Upper lobe of right lung (tissue), 1 donor: Measurements from ENCODE around the gene ELN. TPM values are rescaled to one million over a fixed set of nuclear protein-coding genes. Genes with fewer than 3 reads are reported as not detected.

Experiments used
- ATAC-seq: fragments of 200-7000 bp; cut with Tn5 transposase; one replicate; pipeline ENCODE4 v1.9.1; 2020; ENCODE audit warnings: mild to moderate bottlenecking, moderate library complexity
- DNase-seq: peaks from one replicate; pipeline ENCODE4 v3.0.0-alpha.2; 2020
- H3K27ac ChIP-seq: fragments of 200-600 bp; one replicate; pipeline ENCODE4 v1.8.0; 2022
- H3K27me3 ChIP-seq: fragments of 200-600 bp; one replicate; pipeline ENCODE4 v1.8.0; 2022; ENCODE audit warnings: mild to moderate bottlenecking
- H3K36me3 ChIP-seq: fragments of 200-600 bp; one replicate; pipeline ENCODE4 v1.8.0; 2022
- H3K4me1 ChIP-seq: fragments of 200-600 bp; one replicate; pipeline ENCODE4 v1.8.0; 2022
- H3K4me3 ChIP-seq: fragments of 200-600 bp; one replicate; pipeline ENCODE4 v1.8.0; 2022; ENCODE audit warnings: mild to moderate bottlenecking
- H3K9me3 ChIP-seq: fragments of 200-600 bp; one replicate; pipeline ENCODE4 v1.8.0; 2022
- intact Hi-C: fragments of 100-400 bp; cut with DNase I; formaldehyde crosslinking; loops from one replicate; pipeline ENCODE4 v1.11.0; 2022
- total RNA-seq: library from RNA; stranded (reverse); fragmentation: NEBNext Ultra II Directional; extraction: Animal tissue kit (Norgen Biotek cat#: 25700); gene quantifications from one replicate; pipeline ENCODE4 v1.2.1, GENCODE V29; 2021
- TF ChIP-seq, protein P1 (sequence below): fragments of 200-600 bp; IDR thresholded peaks from one replicate; pipeline ENCODE4 v1.8.0; 2022; ENCODE audit warnings: antibody characterized with exemption
- donor health status: DM: no; HTN: yes; CAD: no; lungs with severe emphysema.

The ELN gene
- total RNA-seq, 1 donor from 2014 or later, result 231 TPM

GRCh38 chr7:73988197-73988596 is 39.8 kb upstream of the ELN start:
- ATAC-seq (no peak), DNase-seq (no peak)
- Histone ChIP-seq H3K4me3 (no peak overlapping the region), H3K4me1 (peaks cover 21% of the 10 kb centered on the region), H3K27me3 (no peaks in the 10 kb centered on the region), H3K36me3 (no peaks in the 10 kb centered on the region), H3K27ac (no peak overlapping the region), H3K9me3 (no peaks in the 10 kb centered on the region)
- intact Hi-C loops, result no loop called here
- TF ChIP-seq, protein P1, sequence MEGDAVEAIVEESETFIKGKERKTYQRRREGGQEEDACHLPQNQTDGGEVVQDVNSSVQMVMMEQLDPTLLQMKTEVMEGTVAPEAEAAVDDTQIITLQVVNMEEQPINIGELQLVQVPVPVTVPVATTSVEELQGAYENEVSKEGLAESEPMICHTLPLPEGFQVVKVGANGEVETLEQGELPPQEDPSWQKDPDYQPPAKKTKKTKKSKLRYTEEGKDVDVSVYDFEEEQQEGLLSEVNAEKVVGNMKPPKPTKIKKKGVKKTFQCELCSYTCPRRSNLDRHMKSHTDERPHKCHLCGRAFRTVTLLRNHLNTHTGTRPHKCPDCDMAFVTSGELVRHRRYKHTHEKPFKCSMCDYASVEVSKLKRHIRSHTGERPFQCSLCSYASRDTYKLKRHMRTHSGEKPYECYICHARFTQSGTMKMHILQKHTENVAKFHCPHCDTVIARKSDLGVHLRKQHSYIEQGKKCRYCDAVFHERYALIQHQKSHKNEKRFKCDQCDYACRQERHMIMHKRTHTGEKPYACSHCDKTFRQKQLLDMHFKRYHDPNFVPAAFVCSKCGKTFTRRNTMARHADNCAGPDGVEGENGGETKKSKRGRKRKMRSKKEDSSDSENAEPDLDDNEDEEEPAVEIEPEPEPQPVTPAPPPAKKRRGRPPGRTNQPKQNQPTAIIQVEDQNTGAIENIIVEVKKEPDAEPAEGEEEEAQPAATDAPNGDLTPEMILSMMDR, result no peak

DNA sequence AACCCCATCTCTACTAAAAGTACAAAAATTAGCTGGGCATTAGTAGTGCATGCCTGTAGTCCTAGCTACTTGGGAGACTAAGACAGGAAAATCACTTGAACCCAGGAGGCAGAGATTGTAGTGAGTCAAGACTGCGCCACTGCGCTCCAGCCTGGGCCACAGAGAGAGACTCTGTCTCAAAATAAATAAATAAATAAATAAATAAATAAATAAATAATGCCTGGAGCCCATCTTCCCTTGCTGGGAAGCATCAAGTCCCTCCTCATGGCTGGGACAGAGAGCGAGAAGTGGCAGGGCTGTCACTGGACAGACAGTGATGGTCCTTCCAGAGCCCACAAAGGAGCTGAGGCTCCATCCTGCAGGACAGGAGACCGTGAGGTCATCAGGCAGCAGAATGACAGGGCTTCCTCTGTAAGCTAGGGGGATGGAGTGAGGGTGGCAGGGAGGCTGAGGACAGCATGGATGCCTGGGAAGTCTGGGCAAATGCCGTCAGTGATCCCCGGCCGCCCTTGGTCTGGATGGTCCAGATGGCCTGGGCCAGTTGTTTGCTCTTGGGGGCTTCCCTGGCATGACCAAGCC is 36.4 kb upstream of the ELN start:
- no peak for ATAC-seq
- TF ChIP-seq, protein P1, result no peak

DNA sequence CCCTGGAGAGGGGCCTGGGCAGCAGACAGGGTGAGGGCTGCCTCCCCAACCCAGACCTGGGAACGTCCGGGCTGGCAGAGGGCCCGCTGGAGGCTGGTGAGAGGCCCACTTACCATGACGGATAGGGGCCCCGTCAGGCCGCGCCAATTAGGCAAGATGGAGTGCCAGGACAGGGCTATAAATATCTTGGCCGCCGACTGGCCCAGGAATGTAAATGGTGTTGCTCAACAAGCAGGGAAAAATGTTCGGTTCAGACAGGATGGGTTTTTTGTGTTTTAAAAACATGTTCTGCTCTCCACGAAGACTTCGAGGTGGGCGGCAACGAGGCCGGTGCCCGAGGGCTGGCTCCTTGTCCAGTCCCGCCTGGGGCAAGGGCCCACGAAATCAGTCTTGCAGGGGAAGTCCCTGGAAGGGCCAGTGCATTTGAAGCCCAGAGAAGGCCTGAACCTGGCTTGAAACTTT is 35.8 kb upstream of the ELN start:
- no peaks in the 10 kb centered on the region for H3K9me3 ChIP-seq
- intact Hi-C loops, result no loop called here
- peak overlapping the region; percentile 67 for H3K27ac ChIP-seq
- ATAC-seq (peak; percentile 59), DNase-seq (peak; percentile 74)
- no peaks in the 10 kb centered on the region for H3K27me3 ChIP-seq
- no peaks in the 10 kb centered on the region for H3K36me3 ChIP-seq
- H3K4me3 ChIP-seq, result no peak overlapping the region
- H3K4me1 ChIP-seq, result peaks cover 7% of the 10 kb centered on the region
- TF ChIP-seq, protein P1, result no peak

More for the DNA sequence above, 36.4 kb upstream of the ELN start:
- H3K9me3 ChIP-seq, result no peaks in the 10 kb centered on the region
- H3K27ac ChIP-seq, result peak overlapping the region; percentile 67
- no peaks in the 10 kb centered on the region for H3K27me3 ChIP-seq
- DNase-seq, result no peak
- H3K4me3 ChIP-seq, result no peak overlapping the region
- intact Hi-C loops, result no loop called here
- no peaks in the 10 kb centered on the region for H3K36me3 ChIP-seq
- peaks cover 9% of the 10 kb centered on the region for H3K4me1 ChIP-seq

DNA sequence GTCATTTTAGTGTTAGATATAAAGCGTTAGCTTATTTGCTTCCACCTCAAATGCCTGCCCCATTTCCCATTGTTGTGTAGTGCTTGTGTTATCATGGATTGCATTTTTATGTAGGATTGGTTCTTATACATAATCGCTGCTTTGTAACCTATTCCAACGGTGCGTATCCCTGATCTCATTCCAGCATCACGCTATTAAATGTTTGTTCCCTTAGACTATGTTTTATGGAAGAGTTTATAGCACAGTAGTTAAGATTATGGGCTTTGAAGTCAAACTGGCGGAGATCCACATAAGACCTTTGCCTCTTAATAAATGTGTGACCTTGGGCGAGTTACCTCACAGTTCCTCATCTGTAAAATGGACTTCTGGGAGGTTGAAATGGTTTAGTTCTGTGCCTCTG is 34.0 kb upstream of the ELN start:
- intact Hi-C loops, result no loop called here

DNA sequence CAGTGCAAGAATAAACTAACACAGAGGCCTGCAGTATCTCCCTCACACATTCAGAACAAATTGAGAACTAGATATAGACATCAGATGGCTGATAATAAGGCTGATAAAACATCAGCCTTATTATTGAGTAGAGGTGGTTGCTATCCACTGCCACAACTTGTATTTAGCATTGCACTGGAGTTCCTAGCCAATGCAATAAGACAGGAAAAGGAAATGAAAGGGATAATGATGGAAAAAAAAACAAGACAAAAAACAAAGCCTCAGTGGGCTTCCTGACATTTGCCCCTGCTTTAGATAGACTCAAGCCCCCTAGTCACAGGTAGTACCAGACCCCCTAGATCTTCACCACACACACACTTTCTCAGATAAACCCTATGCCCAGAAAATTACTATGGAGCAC is 33.2 kb upstream of the ELN start:
- H3K27ac ChIP-seq, result no peak overlapping the region
- H3K4me3 ChIP-seq, result no peak overlapping the region
- intact Hi-C loops, result no loop called here
- ATAC-seq, result no peak
- no peaks in the 10 kb centered on the region for H3K27me3 ChIP-seq
- TF ChIP-seq, protein P1, result no peak
- H3K9me3 ChIP-seq, result no peaks in the 10 kb centered on the region
- H3K36me3 ChIP-seq, result no peaks in the 10 kb centered on the region
- H3K4me1 ChIP-seq, result peaks cover 7% of the 10 kb centered on the region
- DNase-seq, result no peak

More for the DNA sequence above, 34.0 kb upstream of the ELN start:
- TF ChIP-seq, protein P1, result no peak
- peaks cover 7% of the 10 kb centered on the region for H3K4me1 ChIP-seq
- H3K4me3 ChIP-seq, result no peak overlapping the region
- H3K36me3 ChIP-seq, result no peaks in the 10 kb centered on the region
- ATAC-seq, result no peak
- no peaks in the 10 kb centered on the region for H3K27me3 ChIP-seq
- no peaks in the 10 kb centered on the region for H3K9me3 ChIP-seq
- H3K27ac ChIP-seq, result no peak overlapping the region
- no peak for DNase-seq

- intact Hi-C loops, result no loop called here
- Histone ChIP-seq H3K9me3 (no peaks in the 10 kb centered on the region), H3K4me1 (peaks cover 7% of the 10 kb centered on the region)
Observed at GRCh38 chr7:73995330-73995729, 32.6 kb upstream of the ELN start.

More at GRCh38 chr7:73995330-73995729, 32.6 kb upstream of the ELN start:
- TF ChIP-seq, protein P1, result no peak
- ATAC-seq (no peak), DNase-seq (no peak)
- H3K27ac ChIP-seq, result no peak overlapping the region
- no peaks in the 10 kb centered on the region for H3K36me3 ChIP-seq
- no peak overlapping the region for H3K4me3 ChIP-seq
- no peaks in the 10 kb centered on the region for H3K27me3 ChIP-seq
